ENCODE data around the gene OR52W1. TPM values are rescaled to one million over a fixed set of nuclear protein-coding genes. Genes with fewer than 3 reads are reported as not detected.

Gene OR52W1, protein sequence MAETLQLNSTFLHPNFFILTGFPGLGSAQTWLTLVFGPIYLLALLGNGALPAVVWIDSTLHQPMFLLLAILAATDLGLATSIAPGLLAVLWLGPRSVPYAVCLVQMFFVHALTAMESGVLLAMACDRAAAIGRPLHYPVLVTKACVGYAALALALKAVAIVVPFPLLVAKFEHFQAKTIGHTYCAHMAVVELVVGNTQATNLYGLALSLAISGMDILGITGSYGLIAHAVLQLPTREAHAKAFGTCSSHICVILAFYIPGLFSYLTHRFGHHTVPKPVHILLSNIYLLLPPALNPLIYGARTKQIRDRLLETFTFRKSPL
- not detected for polyA plus RNA-seq (ENCODE audit: insufficient read length)

DNA sequence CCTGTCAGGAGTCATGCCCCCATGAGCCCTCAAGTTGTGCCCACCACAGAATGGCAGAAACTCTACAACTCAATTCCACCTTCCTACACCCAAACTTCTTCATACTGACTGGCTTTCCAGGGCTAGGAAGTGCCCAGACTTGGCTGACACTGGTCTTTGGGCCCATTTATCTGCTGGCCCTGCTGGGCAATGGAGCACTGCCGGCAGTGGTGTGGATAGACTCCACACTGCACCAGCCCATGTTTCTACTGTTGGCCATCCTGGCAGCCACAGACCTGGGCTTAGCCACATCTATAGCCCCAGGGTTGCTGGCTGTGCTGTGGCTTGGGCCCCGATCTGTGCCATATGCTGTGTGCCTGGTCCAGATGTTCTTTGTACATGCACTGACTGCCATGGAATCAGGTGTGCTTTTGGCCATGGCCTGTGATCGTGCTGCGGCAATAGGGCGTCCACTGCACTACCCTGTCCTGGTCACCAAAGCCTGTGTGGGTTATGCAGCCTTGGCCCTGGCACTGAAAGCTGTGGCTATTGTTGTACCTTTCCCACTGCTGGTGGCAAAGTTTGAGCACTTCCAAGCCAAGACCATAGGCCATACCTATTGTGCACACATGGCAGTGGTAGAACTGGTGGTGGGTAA is at the start of gene OR52W1:
Gene OR52W1 (plus strand): TSS at position 51 of the 637 bp plus-strand sequence. CDS start 0 bp downstream, at position 51.
- DNase-seq (ENCODE audit: low read depth), result no peak

DNA sequence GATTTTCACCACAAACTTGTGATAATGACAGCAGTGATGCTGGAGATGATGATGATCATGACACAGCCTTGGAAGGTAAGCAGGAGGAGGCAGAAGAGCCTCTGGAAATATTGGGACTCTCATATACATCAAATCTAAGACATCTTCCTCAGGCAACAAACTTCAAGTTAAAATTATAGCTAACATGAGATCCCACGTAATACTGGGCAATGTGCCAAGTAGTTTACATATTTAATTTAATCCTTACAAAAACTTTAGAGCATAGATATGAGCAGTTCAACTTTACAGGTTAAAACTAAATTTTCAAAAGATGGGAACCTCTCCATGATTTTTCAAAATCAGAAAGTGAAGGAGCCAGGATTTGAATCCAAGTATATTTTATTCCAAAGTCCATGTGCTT is 47.9 kb upstream of the OR52W1 start:
- DNase-seq (ENCODE audit: low read depth), result no peak

DNA sequence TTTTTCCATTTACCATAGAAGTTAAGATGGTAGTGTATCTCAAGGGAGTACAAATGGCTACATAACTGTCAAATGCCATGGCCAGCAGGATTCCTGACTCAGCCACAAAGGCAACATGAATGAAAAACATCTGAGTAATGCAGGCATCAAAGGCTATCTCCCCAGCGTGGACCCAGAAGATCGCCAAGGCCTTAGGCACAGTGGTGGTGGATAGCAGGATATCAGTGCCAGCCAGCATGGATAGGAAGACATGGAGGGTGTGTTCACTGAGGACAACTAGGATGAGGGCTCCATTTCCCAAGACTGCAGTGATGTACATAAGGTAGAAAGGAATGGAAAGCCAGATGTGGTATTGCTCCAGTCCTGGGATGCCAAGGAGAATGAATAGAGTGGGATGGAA is 46.9 kb upstream of the OR52W1 start:
- DNase-seq (ENCODE audit: low read depth), result no peak

DNA sequence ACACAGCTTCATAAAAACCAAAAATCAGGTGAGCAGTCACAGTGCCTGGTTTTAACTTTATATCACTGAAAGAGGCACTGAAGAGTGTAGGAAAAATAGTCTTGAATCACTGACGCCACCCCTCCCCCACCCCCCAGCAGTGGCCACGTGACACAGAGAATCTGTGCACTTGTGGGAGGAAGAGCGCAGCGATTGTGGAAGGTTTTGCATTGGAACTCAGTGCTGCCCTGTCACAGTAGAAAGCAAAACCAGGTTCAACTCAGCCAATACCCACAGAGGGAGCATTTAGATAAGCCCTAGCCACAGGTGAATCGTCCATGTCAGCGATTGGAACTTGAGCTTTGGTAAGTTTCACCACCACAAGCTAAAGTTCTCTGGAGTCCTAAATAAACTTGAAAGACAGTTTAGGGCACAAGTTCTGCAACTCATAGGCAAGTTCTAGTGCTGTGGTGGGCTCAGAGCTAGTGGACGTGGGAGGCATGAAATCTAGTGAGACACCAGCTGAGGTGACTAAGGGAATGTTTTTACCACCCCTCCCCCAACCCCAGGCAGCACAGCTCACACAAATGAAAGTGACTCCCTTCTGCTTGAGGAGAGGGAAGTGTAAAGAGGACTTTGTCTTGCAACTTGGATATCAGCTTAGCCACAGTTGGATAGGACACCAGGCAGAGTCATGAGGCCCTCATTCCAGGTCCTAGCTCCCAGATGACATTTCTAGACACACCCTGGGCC is 42.2 kb upstream of the OR52W1 start:
- DNase-seq (ENCODE audit: low read depth), result no peak

GRCh38 chr11:6170226-6170625 is 28.8 kb upstream of the OR52W1 start, which contains the start of gene OR52B2:
OR52B2 (minus strand) TSS chr11:6170326; CDS start chr11:6170326, 0 bp downstream.
- DNase-seq (ENCODE audit: low read depth), result no peak

DNA sequence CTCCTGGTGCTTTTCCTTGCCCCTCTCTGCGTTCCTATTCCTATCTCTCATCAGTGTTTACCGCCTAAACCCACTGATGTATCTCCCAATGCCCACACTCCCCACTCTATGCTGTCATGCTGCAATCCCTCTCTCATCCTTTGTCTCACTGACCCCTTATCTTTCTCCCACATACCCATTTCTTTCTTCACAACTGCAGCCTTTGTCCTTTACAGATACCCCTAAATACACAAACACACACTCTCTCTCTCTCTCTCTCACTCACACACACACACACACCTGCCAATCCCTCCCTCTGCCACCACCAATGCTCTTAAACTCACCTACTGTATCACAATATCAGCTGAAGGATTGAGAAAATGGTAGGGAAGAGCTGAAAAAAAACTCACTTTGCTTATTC is 23.6 kb upstream of the OR52W1 start:
- no peak for DNase-seq (ENCODE audit: low read depth)

DNA sequence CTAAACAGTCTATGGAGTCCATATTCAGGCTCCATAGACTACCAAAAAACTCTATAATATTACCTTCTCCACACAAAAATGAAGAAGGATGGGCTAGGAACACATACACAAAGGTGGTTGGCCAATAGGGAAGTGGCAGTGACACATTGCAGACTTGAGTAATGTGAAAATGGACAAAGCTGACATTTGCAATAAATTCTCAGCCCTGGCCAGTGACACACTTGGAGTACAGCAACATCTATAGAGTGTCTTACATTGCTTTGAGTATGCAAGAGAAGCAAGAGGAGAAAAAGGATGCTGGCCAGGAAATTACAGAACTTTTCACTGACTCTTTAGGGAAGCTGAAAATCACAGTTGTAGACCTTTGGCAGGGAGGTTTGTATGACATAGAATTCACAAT is 7.3 kb upstream of the OR52W1 start:
- DNase-seq (ENCODE audit: low read depth), result no peak

DNA sequence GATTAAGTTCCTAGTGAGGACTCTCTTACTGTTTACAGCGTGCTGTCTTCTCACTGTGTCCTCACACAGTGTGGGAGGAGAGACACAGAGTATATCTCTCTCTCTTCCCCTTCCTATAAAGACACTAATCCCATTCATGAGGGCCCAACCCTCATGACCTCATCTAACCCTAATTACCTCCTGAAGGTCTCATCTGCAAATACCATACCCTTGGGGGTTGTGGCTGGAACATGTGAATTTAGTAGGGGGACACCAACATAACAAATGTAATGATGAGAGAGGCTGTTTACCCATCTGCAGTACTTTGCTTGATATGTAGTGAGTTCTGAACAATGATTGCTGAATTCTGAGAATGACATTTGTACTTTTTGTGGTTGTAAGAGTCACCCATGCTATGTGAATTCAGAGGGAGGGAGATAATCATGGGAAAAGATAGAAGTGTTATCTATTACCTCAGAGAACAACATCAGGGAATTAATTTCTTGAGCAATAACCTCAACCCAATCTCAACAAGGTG is 4.9 kb upstream of the OR52W1 start:
- DNase-seq (ENCODE audit: low read depth), result no peak

DNA sequence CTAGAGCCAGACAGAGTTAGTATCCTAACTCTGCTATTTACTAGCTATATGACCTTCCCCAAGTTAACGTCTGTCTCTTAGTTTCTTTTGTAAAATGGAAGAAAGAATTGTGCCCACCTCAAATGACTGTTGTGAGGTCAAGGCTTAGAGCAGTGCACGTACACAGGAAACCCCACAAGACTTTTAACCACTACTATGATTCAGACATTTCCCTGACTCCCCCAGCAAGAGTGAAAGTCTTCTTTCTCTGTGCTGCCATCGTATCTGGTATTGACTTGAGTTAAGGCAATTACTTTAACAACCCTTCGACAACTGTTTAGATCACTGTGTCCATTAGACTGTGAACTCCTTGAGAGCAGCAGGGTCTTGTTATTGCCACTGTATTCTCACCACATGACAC is 2.6 kb upstream of the OR52W1 start:
- DNase-seq (ENCODE audit: low read depth), result no peak

GRCh38 chr11:6197466-6198200 is 1.4 kb upstream of the OR52W1 start:
- DNase-seq (ENCODE audit: low read depth), result no peak

GRCh38 chr11:6200975-6201374 is 2.0 kb downstream of the OR52W1 start:
- DNase-seq (ENCODE audit: low read depth), result no peak

DNA sequence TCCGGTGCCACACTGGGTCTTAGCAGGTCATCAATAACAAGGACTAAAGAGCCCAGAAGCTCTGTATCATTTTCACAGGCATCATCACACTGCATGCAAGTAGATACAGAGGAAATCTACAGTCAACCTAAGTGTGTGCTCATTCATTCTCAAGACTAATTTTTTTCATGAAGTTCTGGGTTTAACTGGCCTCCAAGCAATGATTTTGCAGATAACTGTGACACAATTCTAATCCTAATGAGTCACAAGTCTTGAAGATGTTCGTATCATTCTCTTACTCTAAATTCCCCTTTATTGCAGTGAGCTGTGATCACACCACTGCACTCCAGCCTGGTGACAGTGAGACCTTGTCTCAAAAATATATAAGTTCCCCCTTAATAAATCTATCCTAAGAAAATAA is 2.5 kb downstream of the OR52W1 start:
- no peak for DNase-seq (ENCODE audit: low read depth)

GRCh38 chr11:6202041-6202440 is 3.0 kb downstream of the OR52W1 start:
- DNase-seq (ENCODE audit: low read depth), result no peak

GRCh38 chr11:6203327-6203726 is 4.3 kb downstream of the OR52W1 start:
- DNase-seq (ENCODE audit: low read depth), result no peak

- no peak for DNase-seq (ENCODE audit: low read depth)
Observed at GRCh38 chr11:6204706-6205105, 5.7 kb downstream of the OR52W1 start.

- DNase-seq (ENCODE audit: low read depth), result no peak
Observed at GRCh38 chr11:6205366-6205765, 6.3 kb downstream of the OR52W1 start, which contains the start of gene C11orf42. C11orf42 (plus strand) TSS chr11:6205557; CDS start chr11:6205616, 59 bp downstream.

- no peak for DNase-seq (ENCODE audit: low read depth)
Observed at GRCh38 chr11:6206456-6207180, 7.6 kb downstream of the OR52W1 start.

DNA sequence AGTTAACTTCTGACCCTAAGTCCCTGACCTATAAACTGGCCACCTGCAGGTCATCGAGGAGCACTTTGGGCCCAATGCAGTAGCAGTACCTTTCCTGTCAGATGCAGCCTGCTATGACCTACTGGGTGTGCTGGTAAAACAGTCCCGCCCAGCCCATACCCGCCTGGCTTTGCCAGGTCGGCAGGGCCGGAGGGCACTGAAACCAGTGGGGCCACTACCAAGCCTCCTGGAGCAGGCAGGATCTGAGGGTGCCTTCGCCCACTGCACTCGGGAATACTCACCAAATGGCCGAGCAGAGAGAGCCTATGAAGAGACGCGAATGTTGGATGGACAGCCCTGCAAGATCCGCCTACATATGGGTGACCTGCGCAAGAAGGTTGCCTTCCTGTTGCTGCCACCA is 10.8 kb downstream of the OR52W1 start:
- no peak for DNase-seq (ENCODE audit: low read depth)

DNA sequence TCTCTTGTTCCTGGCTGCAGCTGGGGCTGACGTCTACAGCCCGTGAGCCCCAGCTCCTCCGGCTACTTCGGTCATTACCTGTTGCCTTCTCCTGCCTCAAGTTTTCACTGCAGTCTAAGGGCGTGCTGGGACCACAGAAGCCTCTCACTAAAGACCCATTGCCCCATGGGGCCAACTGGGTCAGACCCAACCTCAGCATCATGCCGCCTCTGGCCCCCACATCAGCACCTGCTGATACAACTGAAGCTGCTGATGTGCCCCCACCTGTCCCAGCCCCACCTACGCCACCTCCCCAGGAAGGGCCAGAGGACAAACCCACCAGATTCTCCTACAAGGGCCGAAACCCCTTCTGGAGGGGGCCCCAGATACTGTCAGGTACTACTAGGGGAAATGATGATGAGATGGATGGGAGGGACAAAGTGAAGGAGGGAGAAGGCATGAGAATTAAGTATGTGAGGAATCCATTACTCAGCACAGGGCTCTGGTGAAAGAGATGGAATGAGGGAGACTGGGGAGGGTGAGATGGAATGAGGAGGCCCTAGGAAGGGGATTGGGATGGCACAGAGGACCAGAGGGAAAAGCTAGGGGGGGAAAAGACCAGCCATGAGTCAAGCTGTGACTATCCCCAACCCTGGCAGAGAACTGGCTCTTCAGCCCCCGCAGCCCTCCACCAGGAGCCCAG is 11.4 kb downstream of the OR52W1 start:
- DNase-seq (ENCODE audit: low read depth), result no peak

- no peak for DNase-seq (ENCODE audit: low read depth)
Observed at GRCh38 chr11:6214530-6214929, 15.5 kb downstream of the OR52W1 start.

Measured in forelimb muscle (tissue), 1 donor.